A549 (cell line): ENCODE results near the gene FNDC7.

Experiments
- EP300 ChIP-seq, 2 experiments: fragments of >200 bp; sonication (Bioruptor Twin); formaldehyde crosslinking; IDR thresholded peaks; 2 replicates in 1 of 2; 3 replicates in 1 of 2; pipeline ENCODE4 v1.6.1; 2016 to 2017
- GATA3 ChIP-seq: IDR thresholded peaks from 2 replicates; pipeline ENCODE4 v1.6.1; 2012; ENCODE audit warnings: borderline replicate concordance
- JUN ChIP-seq, 2 experiments: fragments of >200 bp; sonication (Bioruptor Twin); formaldehyde crosslinking; IDR thresholded peaks; 2 replicates in 1 of 2; 3 replicates in 1 of 2; pipeline ENCODE4 v1.6.1; 2016 to 2017
- KDM1A ChIP-seq: fragments of 200-600 bp; sonication (generic); IDR thresholded peaks from 2 replicates; pipeline ENCODE4 v1.6.1; 2016; ENCODE audit warnings: low read depth, mild to moderate bottlenecking
- RCOR1 ChIP-seq: fragments of 150-350 bp; IDR thresholded peaks from 2 replicates; pipeline ENCODE4 v1.6.1; 2014; ENCODE audit warnings: antibody characterized with exemption, low read length, low read depth
- TF ChIP-seq, protein P1 (sequence below): fragments of >200 bp; sonication (Bioruptor Twin); formaldehyde crosslinking; IDR thresholded peaks from 3 replicates; pipeline ENCODE4 v1.5.1; 2016

DNA sequence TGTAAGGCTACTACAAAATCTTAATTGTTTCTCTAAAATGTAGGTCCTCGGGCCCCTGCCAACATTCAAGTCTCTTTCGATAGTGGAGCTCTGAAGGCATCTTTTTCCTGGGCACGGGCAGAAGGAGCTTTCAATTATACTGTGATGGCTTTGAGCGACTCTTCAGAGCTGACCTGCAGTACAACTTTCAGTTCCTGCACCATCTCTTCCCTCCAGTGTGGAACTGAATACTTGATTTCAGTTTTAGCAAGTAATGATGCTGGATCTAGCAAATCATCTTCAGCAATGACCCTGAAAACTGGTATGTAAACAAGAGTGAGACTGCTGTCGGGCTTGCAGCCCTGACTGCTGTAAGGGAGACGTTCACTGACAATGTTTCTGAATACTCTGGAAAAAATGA is 9.6 kb downstream of the FNDC7 start:
- TF ChIP-seq JUN (IDR thresholded peaks at IDR 0.05), result no peak
- TF ChIP-seq, protein P1, sequence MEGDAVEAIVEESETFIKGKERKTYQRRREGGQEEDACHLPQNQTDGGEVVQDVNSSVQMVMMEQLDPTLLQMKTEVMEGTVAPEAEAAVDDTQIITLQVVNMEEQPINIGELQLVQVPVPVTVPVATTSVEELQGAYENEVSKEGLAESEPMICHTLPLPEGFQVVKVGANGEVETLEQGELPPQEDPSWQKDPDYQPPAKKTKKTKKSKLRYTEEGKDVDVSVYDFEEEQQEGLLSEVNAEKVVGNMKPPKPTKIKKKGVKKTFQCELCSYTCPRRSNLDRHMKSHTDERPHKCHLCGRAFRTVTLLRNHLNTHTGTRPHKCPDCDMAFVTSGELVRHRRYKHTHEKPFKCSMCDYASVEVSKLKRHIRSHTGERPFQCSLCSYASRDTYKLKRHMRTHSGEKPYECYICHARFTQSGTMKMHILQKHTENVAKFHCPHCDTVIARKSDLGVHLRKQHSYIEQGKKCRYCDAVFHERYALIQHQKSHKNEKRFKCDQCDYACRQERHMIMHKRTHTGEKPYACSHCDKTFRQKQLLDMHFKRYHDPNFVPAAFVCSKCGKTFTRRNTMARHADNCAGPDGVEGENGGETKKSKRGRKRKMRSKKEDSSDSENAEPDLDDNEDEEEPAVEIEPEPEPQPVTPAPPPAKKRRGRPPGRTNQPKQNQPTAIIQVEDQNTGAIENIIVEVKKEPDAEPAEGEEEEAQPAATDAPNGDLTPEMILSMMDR, result no peak
- no peak for TF ChIP-seq KDM1A
- TF ChIP-seq EP300 (IDR thresholded peaks at IDR 0.05), result no peak
- no peak for TF ChIP-seq GATA3
- no peak for TF ChIP-seq RCOR1
